AG04450 (cell line): Measurements from ENCODE around the gene NMT1. TPM values are rescaled to one million over a fixed set of nuclear protein-coding genes. Genes with fewer than 3 reads are reported as not detected.

Source experiments
- CTCF ChIA-PET: fragments of 300-600, 350-600 bp; formaldehyde crosslinking; extraction: SDS; loops from one replicate; lab custom pipeline; 2022; ENCODE audit warnings: antibody characterized with exemption, inconsistent platforms; lab: Charles Lee
- POLR2A ChIA-PET: fragments of 350-600 bp; formaldehyde crosslinking; extraction: SDS; loops from one replicate; lab custom pipeline; 2021; ENCODE audit warnings: antibody characterized with exemption, inconsistent platforms; lab: Yijun Ruan, JAX
- DNase-seq: peaks from one replicate; pipeline ENCODE4 v3.0.0-alpha.2; 2011; ENCODE audit warnings: low read depth, low spot score
- H3K27ac ChIP-seq: one replicate; pipeline ENCODE4 v1.5.1; 2012; ENCODE audit warnings: low read depth, low read length, control low read depth
- H3K27me3 ChIP-seq: one replicate; pipeline ENCODE4 v1.6.0; 2012; ENCODE audit warnings: low read length; ENCODE audit not compliant: control insufficient read depth, insufficient read depth
- H3K4me3 ChIP-seq: 2 replicates; pipeline ENCODE4 v1.5.1; 2011; ENCODE audit warnings: mild to moderate bottlenecking, low read depth, low read length, control low read depth
- H3K9me3 ChIP-seq: 2 replicates; pipeline ENCODE4 v1.5.1; 2012; ENCODE audit warnings: low read length; ENCODE audit not compliant: control insufficient read depth, insufficient read depth
- polyA plus RNA-seq: library from polyadenylated mRNA; depleted of rRNA; stranded (reverse); fragments of >200 nt; gene quantifications from 2 replicates; pipeline ENCODE4 v1.2.3, GENCODE V29; 2011
- TF ChIP-seq, protein P1 (sequence below): IDR thresholded peaks from 2 replicates; pipeline ENCODE4 v1.5.1; 2011; ENCODE audit warnings: low read depth, low read length, control low read depth, inconsistent platforms

Gene NMT1
- polyA plus RNA-seq, 1 experiment, result 63.6 TPM

DNA sequence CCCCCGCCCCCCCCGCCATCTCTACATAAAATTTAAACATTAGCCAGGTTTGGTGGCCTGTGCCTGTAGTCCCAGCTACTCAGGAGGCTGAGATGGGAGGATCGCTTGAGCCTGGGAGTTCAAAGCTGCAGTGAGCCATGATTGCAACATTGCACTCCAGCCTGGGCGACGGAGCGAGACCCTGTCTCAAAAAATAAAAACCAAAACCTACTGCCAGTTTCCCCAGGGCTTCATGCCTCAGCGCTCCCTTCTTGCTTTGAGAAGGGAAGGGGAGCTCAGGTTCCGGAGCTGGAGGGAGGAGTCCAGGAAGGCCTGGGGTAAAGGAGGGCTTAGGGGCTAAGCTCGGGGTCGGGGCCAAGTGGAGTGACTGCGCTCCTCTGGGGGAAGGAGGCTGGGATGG lies 50.7 kb downstream of the NMT1 start:
- CTCF ChIA-PET, result interaction anchor here (0.6 to 1.5 kb wide), 4 partner anchors 13 to 233 kb away, joined by 3 to 9 read pairs (median 6); partner anchors contain the start of gene ACBD4
- POLR2A ChIA-PET, result interaction anchor here (0.7 to 2.0 kb wide), 3 partner anchors 9 to 263 kb away, joined by 3 to 5 read pairs (median 5); no protein-coding TSS in a partner anchor
- TF ChIP-seq, protein P1, sequence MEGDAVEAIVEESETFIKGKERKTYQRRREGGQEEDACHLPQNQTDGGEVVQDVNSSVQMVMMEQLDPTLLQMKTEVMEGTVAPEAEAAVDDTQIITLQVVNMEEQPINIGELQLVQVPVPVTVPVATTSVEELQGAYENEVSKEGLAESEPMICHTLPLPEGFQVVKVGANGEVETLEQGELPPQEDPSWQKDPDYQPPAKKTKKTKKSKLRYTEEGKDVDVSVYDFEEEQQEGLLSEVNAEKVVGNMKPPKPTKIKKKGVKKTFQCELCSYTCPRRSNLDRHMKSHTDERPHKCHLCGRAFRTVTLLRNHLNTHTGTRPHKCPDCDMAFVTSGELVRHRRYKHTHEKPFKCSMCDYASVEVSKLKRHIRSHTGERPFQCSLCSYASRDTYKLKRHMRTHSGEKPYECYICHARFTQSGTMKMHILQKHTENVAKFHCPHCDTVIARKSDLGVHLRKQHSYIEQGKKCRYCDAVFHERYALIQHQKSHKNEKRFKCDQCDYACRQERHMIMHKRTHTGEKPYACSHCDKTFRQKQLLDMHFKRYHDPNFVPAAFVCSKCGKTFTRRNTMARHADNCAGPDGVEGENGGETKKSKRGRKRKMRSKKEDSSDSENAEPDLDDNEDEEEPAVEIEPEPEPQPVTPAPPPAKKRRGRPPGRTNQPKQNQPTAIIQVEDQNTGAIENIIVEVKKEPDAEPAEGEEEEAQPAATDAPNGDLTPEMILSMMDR, result no peak

DNA sequence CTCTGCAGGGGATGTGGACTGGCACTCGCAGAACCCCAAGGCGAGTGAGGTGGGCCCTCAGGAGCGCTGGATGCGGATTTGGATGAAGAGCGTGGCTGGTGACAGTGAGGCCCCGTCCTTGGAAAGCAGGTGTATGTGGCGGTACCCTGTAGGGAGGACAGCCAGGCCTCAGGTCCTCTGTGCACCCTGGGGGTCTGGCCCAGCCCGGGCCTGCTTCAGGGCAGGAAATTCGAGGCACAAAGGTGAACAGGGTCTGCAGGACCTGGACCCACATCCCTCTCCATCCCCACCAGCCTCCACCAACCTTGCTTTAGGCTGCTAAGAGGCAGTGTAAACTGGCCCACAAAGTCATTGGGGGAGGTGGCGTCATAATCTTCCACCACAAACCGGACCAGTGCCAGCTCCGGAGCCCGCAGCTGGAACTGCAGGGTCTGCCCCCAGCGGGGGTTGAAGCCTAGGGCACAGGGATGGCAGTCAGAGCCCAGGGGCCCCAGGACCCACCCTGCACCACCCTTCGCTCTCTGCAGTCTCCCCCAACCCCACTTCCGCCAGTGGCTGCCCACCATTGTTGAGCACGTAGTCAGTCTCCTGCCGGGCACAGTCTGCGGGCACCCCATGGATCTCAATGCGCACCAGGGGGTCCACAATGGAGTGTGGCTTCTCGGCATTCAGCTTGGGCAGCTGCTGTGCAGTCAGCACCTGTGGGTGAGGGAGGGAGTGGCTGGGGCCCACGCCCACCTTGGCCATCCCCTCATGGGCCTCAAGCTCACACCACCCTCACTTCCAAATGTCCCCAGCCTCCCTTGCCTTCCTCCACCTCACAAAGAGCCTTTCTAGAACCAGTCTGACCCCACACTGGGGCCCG lies 51.7 kb downstream of the NMT1 start:
- ChIA-PET POLR2A (interaction anchor here (0.6 to 2.0 kb wide), 2 partner anchors 15 to 36 kb away, joined by 5 to 7 read pairs; no protein-coding TSS in a partner anchor), CTCF (interaction anchor here (0.6 to 1.5 kb wide), 4 partner anchors 14 to 234 kb away, joined by 3 to 9 read pairs (median 5); partner anchors contain the start of gene ACBD4)
- no peak overlapping the region for H3K4me3 ChIP-seq
- no peak overlapping the region for H3K27ac ChIP-seq
- DNase-seq, result no peak
- no peaks in the 10 kb centered on the region; the same call in 1 of the 2 replicates for H3K9me3 ChIP-seq
- TF ChIP-seq, protein P1, result no peak
- H3K27me3 ChIP-seq, result no peaks in the 10 kb centered on the region

More for the DNA sequence above, 50.7 kb downstream of the NMT1 start:
- Histone ChIP-seq H3K9me3 (no peaks in the 10 kb centered on the region; the same call in 1 of the 2 replicates), H3K27me3 (no peaks in the 10 kb centered on the region), H3K27ac (no peak overlapping the region), H3K4me3 (no peak overlapping the region)
- no peak for DNase-seq

DNA sequence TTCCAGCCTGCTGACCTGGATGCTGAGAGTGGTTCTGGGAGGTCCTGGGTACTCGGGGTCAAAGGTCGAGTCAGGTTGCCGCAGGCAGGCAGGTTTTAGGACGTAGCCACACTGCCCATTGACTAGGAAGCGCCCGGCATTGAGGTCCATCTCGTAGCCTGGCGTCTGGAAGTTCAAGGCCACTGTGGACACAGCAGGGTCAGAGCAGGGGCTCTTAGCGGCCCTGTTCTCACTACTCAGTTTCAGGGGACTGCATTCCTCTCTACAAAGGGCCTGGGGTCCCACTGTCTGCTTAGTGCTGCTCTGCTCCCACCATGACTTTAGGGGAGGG lies 52.3 kb downstream of the NMT1 start:
- CTCF ChIA-PET, result no interaction called here
- no peaks in the 10 kb centered on the region; the same call in 1 of the 2 replicates for H3K9me3 ChIP-seq
- DNase-seq, result no peak
- no peak overlapping the region for H3K27ac ChIP-seq
- no peak overlapping the region for H3K4me3 ChIP-seq
- POLR2A ChIA-PET, result interaction anchor here (0.6 kb wide), 1 partner anchor 37 kb away, joined by 7 read pairs; no protein-coding TSS in a partner anchor
- no peaks in the 10 kb centered on the region for H3K27me3 ChIP-seq
- TF ChIP-seq, protein P1, result no peak

DNA sequence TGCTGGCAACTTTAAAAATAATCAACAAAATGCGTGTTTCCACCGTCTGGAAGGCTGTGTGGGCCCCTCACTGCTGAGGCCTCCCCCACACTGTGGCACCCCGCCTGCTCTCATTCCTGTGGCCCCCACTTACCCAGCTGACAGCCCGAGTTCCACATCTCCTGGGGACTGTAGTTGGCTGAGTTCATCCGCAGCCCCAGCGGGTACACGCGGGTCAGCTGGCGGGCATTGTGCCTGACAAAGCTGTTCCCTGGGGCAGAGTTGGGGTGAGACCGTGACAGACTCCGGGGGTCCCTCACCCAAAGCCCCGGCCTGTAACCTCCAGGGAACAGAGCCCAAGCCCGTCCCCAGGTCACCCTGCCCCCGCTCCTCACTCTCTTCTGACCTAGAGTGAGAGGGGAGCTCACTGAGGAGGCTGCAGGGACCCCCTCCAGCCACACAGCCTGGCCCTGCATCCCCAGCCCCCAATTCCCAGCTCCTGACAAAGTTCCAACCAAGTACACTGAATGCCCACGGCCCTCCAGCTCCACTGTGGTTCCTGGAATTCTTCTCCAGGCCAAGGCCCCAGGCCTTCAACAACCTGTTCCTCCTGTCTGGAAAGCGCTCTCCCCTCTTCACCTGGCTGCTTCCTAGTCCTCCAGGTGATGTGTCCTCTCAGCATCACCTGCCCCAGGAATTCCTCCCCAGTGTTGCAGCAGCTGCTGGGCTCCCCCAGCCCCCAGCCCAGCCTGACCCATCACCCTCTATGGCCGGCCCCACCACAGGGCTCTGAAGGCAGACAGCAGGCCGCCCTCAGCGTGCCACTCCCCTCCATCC lies 53.2 kb downstream of the NMT1 start:
- ChIA-PET CTCF (interaction anchor here (1.3 to 6.3 kb wide), 2 partner anchors 15 to 21 kb away, joined by 6 to 52 read pairs; partner anchors contain the start of gene ACBD4), POLR2A (no interaction called here)
- no peak for DNase-seq
- H3K4me3 ChIP-seq, result no peak overlapping the region
- no peaks in the 10 kb centered on the region; the same call in 1 of the 2 replicates for H3K9me3 ChIP-seq
- no peak overlapping the region for H3K27ac ChIP-seq
- TF ChIP-seq, protein P1, result no peak
- H3K27me3 ChIP-seq, result no peaks in the 10 kb centered on the region
